Stimulated activated CD4-positive, alpha-beta T cell treated with anti-CD3 and anti-CD28 coated beads, Interleukin-2, amount 100 ng/mL, for 4 hours (primary cell): ENCODE data around the gene NTN5.
A peak's percentile ranks its signal among the peaks of the same experiment; 100 is the strongest.
"Not testable (repeated sequence)": the region's sequence is repeated elsewhere in the genome, so short reads cannot be mapped to it uniquely, and the experiment has no call there.

Experiments
- DNase-seq: peaks from one replicate; pipeline ENCODE4 v3.0.0-alpha.2; 2020; ENCODE audit warnings: low read depth

Gene NTN5

GRCh38 chr19:48672994-48673393, at the start of gene NTN5:
Gene NTN5 (minus strand): TSS chr19:48673017. CDS start chr19:48670986, 2,031 bp downstream.
- DNase-seq: no peak

GRCh38 chr19:48722196-48722708, 49.4 kb upstream of the NTN5 start:
- DNase-seq: no peak

GRCh38 chr19:48720613-48721296, 47.9 kb upstream of the NTN5 start:
- DNase-seq: peak; percentile 83

- DNase-seq: no peak
Measured at GRCh38 chr19:48720251-48720612, 47.4 kb upstream of the NTN5 start.

GRCh38 chr19:48719263-48720171, 46.7 kb upstream of the NTN5 start, which contains the start of gene MAMSTR:
Gene MAMSTR (minus strand): TSS chr19:48719725. CDS start chr19:48719031, 694 bp downstream.
- DNase-seq: no peak

- DNase-seq: no peak
Measured at GRCh38 chr19:48718711-48719231, 46.0 kb upstream of the NTN5 start.

GRCh38 chr19:48718106-48718505, 45.3 kb upstream of the NTN5 start:
- DNase-seq: not testable (repeated sequence)

- no peak for DNase-seq
Measured at GRCh38 chr19:48716562-48717291, 43.9 kb upstream of the NTN5 start.

- DNase-seq: no peak
Measured at GRCh38 chr19:48715681-48716171, 42.9 kb upstream of the NTN5 start.

GRCh38 chr19:48714759-48715675, 42.2 kb upstream of the NTN5 start:
- no peak for DNase-seq

GRCh38 chr19:48713864-48714755, 41.3 kb upstream of the NTN5 start:
- peak; percentile 94 for DNase-seq

- no peak for DNase-seq
Measured at GRCh38 chr19:48713041-48713863, 40.4 kb upstream of the NTN5 start.

GRCh38 chr19:48711106-48711662, 38.4 kb upstream of the NTN5 start:
- DNase-seq: no peak

- no peak for DNase-seq
Measured at GRCh38 chr19:48708471-48708870, 35.7 kb upstream of the NTN5 start.

- DNase-seq: no peak
Measured at GRCh38 chr19:48705431-48705830, 32.6 kb upstream of the NTN5 start.

GRCh38 chr19:48703316-48703715, 30.5 kb upstream of the NTN5 start:
- DNase-seq: no peak

GRCh38 chr19:48702701-48703100, 29.9 kb upstream of the NTN5 start:
- no peak for DNase-seq

- no peak for DNase-seq
Measured at GRCh38 chr19:48698046-48698445, 25.2 kb upstream of the NTN5 start.
